ENCODE measurements around the gene FOXK2. TPM values are rescaled to one million over a fixed set of nuclear protein-coding genes. Genes with fewer than 3 reads are reported as not detected.
"Not testable (repeated sequence)": the region's sequence is repeated elsewhere in the genome, so short reads cannot be mapped to it uniquely, and the experiment has no call there.

Gene FOXK2
- total RNA-seq, 1 donor, result 29.3 TPM

DNA sequence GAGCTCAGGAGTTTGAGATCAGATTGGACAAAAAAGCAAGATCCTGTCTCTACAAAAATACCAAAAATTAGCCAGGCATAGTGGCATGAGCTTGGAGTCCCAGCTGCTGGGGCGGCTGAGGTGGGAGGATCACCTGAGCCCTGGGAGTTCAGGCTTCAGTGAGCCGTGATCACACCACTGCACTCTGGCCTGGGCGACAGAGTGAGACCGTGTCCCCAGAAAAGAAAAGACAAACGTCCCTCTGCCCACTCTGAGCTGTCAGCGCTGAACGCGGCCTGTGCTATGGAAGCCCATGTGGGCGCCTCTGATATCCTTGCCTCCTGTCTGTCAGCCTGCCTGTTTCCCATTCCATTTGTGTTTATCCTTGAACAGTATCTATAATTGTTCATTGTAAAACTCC lies 50.7 kb downstream of the FOXK2 start:
- peaks cover 69% of the 10 kb centered on the region for H3K79me2 ChIP-seq (ENCODE audit: insufficient read depth, low read length)
- H3K27me3 ChIP-seq (ENCODE audit: insufficient read depth, low read length), result no peaks in the 10 kb centered on the region
- TF ChIP-seq, protein P1, sequence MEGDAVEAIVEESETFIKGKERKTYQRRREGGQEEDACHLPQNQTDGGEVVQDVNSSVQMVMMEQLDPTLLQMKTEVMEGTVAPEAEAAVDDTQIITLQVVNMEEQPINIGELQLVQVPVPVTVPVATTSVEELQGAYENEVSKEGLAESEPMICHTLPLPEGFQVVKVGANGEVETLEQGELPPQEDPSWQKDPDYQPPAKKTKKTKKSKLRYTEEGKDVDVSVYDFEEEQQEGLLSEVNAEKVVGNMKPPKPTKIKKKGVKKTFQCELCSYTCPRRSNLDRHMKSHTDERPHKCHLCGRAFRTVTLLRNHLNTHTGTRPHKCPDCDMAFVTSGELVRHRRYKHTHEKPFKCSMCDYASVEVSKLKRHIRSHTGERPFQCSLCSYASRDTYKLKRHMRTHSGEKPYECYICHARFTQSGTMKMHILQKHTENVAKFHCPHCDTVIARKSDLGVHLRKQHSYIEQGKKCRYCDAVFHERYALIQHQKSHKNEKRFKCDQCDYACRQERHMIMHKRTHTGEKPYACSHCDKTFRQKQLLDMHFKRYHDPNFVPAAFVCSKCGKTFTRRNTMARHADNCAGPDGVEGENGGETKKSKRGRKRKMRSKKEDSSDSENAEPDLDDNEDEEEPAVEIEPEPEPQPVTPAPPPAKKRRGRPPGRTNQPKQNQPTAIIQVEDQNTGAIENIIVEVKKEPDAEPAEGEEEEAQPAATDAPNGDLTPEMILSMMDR (IDR thresholded peaks at IDR 0.05; ENCODE audit: extremely low read depth, low read depth, low read length), result no peak
- peaks cover 62% of the 10 kb centered on the region for H3K36me3 ChIP-seq (ENCODE audit: insufficient read depth, low read length)
- H3K4me2 ChIP-seq (ENCODE audit: insufficient read depth, low read length), result no peak overlapping the region
- peaks cover 26% of the 10 kb centered on the region for H4K20me1 ChIP-seq (ENCODE audit: insufficient read depth, low read length)
- H3K4me3 ChIP-seq (ENCODE audit: insufficient read depth, low read length), result no peak overlapping the region
- H3K9me3 ChIP-seq (ENCODE audit: low read depth, low read length), result no peaks in the 10 kb centered on the region
- H2AFZ ChIP-seq (ENCODE audit: low read length), result no peak overlapping the region
- no peak overlapping the region for H3K27ac ChIP-seq (ENCODE audit: low read depth, low read length)
- DNase-seq (ENCODE audit: insufficient read length, low spot score, missing footprints), result no peak
- H3K4me1 ChIP-seq (ENCODE audit: insufficient read depth, low read length), result peaks cover 6% of the 10 kb centered on the region

DNA sequence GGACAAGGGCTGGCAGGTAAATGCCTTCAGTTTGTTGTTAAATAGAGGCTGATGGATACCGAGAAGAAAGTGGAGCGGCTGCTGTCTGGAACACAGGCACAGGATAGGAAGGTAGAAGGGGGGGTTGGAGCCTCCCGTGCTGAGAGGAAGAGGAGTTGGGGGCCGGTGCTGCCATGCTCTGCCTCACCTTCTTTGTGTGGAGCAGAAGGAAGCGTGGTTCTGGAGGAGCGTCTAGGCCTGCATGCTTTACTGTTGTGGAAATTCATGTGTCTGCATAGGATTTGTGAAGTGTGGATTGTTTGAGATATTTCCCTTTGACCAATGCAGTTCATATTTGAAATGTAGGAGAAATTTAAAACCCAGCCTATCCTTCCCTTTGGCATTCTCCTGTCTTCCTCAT lies 52.3 kb downstream of the FOXK2 start:
- H3K79me2 ChIP-seq (ENCODE audit: insufficient read depth, low read length), result peaks cover 55% of the 10 kb centered on the region
- H3K27me3 ChIP-seq (ENCODE audit: insufficient read depth, low read length), result no peaks in the 10 kb centered on the region
- H2AFZ ChIP-seq (ENCODE audit: low read length), result no peak overlapping the region
- H3K4me2 ChIP-seq (ENCODE audit: insufficient read depth, low read length), result no peak overlapping the region
- TF ChIP-seq, protein P1 (IDR thresholded peaks at IDR 0.05; ENCODE audit: extremely low read depth, low read depth, low read length), result no peak
- H3K4me3 ChIP-seq (ENCODE audit: insufficient read depth, low read length), result no peak overlapping the region
- no peak overlapping the region for H3K27ac ChIP-seq (ENCODE audit: low read depth, low read length)
- no peaks in the 10 kb centered on the region for H3K9me3 ChIP-seq (ENCODE audit: low read depth, low read length)
- peaks cover 63% of the 10 kb centered on the region for H3K36me3 ChIP-seq (ENCODE audit: insufficient read depth, low read length)
- no peak for DNase-seq (ENCODE audit: insufficient read length, low spot score, missing footprints)
- H3K4me1 ChIP-seq (ENCODE audit: insufficient read depth, low read length), result peaks cover 6% of the 10 kb centered on the region
- peaks cover 17% of the 10 kb centered on the region for H4K20me1 ChIP-seq (ENCODE audit: insufficient read depth, low read length)

DNA sequence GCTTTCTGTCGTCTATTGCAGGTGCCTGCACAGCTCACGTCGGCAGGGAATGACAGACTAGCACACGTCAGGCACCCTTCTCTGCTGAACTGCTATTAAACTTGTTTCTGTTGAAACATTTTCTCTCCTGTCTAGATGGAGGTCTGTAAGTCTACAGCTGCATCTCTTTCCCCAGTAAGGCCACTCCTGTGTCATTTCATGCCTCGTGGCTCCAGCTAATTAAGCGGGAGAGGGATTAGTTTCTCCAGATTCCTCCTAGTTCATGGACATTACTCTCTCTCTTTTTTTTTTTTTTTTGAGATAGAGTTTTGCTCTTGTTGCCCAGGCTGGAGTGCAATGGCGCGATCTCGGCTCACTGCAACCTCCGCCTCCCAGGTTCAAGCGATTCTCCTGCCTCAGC lies 54.5 kb downstream of the FOXK2 start:
- H3K4me2 ChIP-seq (ENCODE audit: insufficient read depth, low read length), result no peak overlapping the region
- no peaks in the 10 kb centered on the region for H3K27me3 ChIP-seq (ENCODE audit: insufficient read depth, low read length)
- H3K79me2 ChIP-seq (ENCODE audit: insufficient read depth, low read length), result peaks cover 42% of the 10 kb centered on the region
- H3K9me3 ChIP-seq (ENCODE audit: low read depth, low read length), result no peaks in the 10 kb centered on the region
- no peaks in the 10 kb centered on the region for H3K4me1 ChIP-seq (ENCODE audit: insufficient read depth, low read length)
- no peak overlapping the region for H2AFZ ChIP-seq (ENCODE audit: low read length)
- no peak overlapping the region for H3K27ac ChIP-seq (ENCODE audit: low read depth, low read length)
- TF ChIP-seq, protein P1 (IDR thresholded peaks at IDR 0.05; ENCODE audit: extremely low read depth, low read depth, low read length), result no peak
- no peak for DNase-seq (ENCODE audit: insufficient read length, low spot score, missing footprints)
- no peak overlapping the region for H3K4me3 ChIP-seq (ENCODE audit: insufficient read depth, low read length)
- peaks cover 55% of the 10 kb centered on the region for H3K36me3 ChIP-seq (ENCODE audit: insufficient read depth, low read length)
- peaks cover 13% of the 10 kb centered on the region for H4K20me1 ChIP-seq (ENCODE audit: insufficient read depth, low read length)

DNA sequence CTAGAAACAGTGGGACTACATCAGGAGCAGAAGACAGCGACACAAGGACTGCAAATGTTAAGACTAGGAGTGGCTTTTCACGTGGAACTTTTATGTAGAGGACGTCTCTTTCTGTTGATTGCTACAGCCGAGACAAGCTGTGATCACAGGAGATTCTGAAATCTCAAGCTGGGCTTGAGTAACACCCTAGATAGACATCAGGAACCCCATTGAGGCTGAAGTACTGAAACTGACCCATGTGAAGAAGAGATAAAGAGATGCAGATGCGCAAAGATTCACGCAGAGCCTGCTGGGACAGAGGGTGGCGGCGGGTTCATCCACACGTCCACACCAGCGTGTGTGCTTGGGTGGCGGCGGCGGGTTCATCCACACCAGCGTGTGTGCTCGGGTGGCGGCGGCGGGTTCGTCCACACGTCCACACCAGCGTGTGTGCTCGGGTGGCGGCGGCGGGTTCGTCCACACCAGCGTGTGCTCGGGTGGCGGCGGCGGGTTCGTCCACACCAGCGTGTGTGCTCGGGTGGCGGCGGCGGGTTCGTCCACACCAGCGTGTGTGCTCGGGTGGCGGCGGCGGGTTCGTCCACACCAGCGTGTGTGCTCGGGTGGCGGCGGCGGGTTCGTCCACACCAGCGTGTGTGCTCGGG lies 56.2 kb downstream of the FOXK2 start:
- peak; percentile 36 for DNase-seq (ENCODE audit: insufficient read length, low spot score, missing footprints)
- H3K9me3 ChIP-seq (ENCODE audit: low read depth, low read length); H3K27ac ChIP-seq (ENCODE audit: low read depth, low read length); H3K27me3 ChIP-seq (ENCODE audit: insufficient read depth, low read length); H4K20me1 ChIP-seq (ENCODE audit: insufficient read depth, low read length); H2AFZ ChIP-seq (ENCODE audit: low read length); H3K4me2 ChIP-seq (ENCODE audit: insufficient read depth, low read length); H3K4me3 ChIP-seq (ENCODE audit: insufficient read depth, low read length); H3K4me1 ChIP-seq (ENCODE audit: insufficient read depth, low read length): not testable (repeated sequence)
- Histone ChIP-seq H3K36me3 (ENCODE audit: insufficient read depth, low read length) (peaks cover 45% of the 10 kb centered on the region), H3K79me2 (ENCODE audit: insufficient read depth, low read length) (peaks cover 28% of the 10 kb centered on the region)

Data from osteoblast (primary cell).